Body of pancreas (tissue), 4 donors: ENCODE measurements around the gene OR10H5. TPM values are rescaled to one million over a fixed set of nuclear protein-coding genes. Genes with fewer than 3 reads are reported as not detected.
A peak's percentile ranks its signal among the peaks of the same experiment; 100 is the strongest.
"Not testable (repeated sequence)": the region's sequence is repeated elsewhere in the genome, so short reads cannot be mapped to it uniquely, and the experiment has no call there.

Experiments used
- ATAC-seq: fragments of 150-250 bp; one replicate; pipeline ENCODE4 v1.9.1; 2016
- DNase-seq, 4 donors: peaks; one replicate each; pipeline ENCODE4 v3.0.0-alpha.2; 2019
- H3K27ac ChIP-seq, 4 donors: fragments of 200-600 bp; sonication (generic); 1 replicate in 3 of 4; 2 replicates in 1 of 4; pipeline versions ENCODE4 v1.5.1 to v1.6.1; 2016 to 2019; ENCODE audit warnings: mild to moderate bottlenecking in 1 of 4, mixed read lengths in 1 of 4, moderate library complexity in 1 of 4
- H3K27me3 ChIP-seq, 2 donors: fragments of 200-600 bp; sonication (generic); one replicate each; pipeline ENCODE4 v1.6.0; 2016; ENCODE audit warnings: mild to moderate bottlenecking in 1 of 2
- H3K36me3 ChIP-seq, 2 donors: fragments of 200-600 bp; sonication (generic); replicated peaks in 1 of 2; 2 replicates each; pipeline ENCODE4 v1.5.1; 2016; ENCODE audit warnings: low read depth in 2 of 2; ENCODE audit not compliant: insufficient read depth in 1 of 2
- H3K4me1 ChIP-seq: fragments of 200-600 bp; sonication (generic); one replicate; pipeline ENCODE4 v1.6.0; 2016
- H3K4me3 ChIP-seq, 2 donors: fragments of 200-600 bp; sonication (generic); 1 replicate in 1 of 2; 2 replicates in 1 of 2; pipeline ENCODE4 v1.5.1; 2016 to 2019
- H3K9me3 ChIP-seq, 3 donors: fragments of 200-600 bp; sonication (generic); 1 replicate in 2 of 3; 2 replicates in 1 of 3; pipeline ENCODE4 v1.5.1; 2016
- CTCF ChIP-seq, 7 experiments: fragments of 450-650 bp in 4 of 7; fragments of 200-600 bp in 3 of 7; sonication (generic) in 3 of 7; IDR thresholded peaks; one replicate each; pipeline ENCODE4 v1.5.1; 2016 to 2019; ENCODE audit warnings: antibody characterized with exemption in 7 of 7
- POLR2A ChIP-seq, 3 donors: fragments of 450-650 bp; IDR thresholded peaks; one replicate each; pipeline ENCODE4 v1.6.1; 2016; ENCODE audit warnings: antibody characterized with exemption in 3 of 3, mild to moderate bottlenecking in 2 of 3
- WGBS, 2 donors: methylation state at CpG; one replicate each; pipeline ENCODE4 v1.1.5; 2017; 5-methylcytosine and 5-hydroxymethylcytosine counted together
- intact Hi-C: fragments of 100-400 bp; cut with DNase I; formaldehyde crosslinking; loops from one replicate; pipeline ENCODE4 v1.15.1; 2023
- total RNA-seq, 2 donors: library from RNA; depleted of rRNA; stranded (reverse); fragments of >200 nt; gene quantifications; one replicate each; pipeline ENCODE4 v1.1.0, GENCODE V29; 2016

OR10H5 gene
- total RNA-seq, 2 donors from 2014 or later = not detected

GRCh38 chr19:15843203-15843893, 55.9 kb downstream of the OR10H5 start:
- intact Hi-C loops = no loop called here
- Histone ChIP-seq H3K9me3 (no peaks in the 10 kb centered on the region), H3K4me3 (no peak overlapping the region), H3K36me3 (no peaks in the 10 kb centered on the region), H3K27ac (no peak overlapping the region), H3K4me1 (no peaks in the 10 kb centered on the region), H3K27me3 (no peaks in the 10 kb centered on the region)
- ATAC-seq (no peak), DNase-seq (no peak)
- TF ChIP-seq CTCF (IDR thresholded peaks at IDR 0.05) = no peak
- no peak for TF ChIP-seq POLR2A (IDR thresholded peaks at IDR 0.05)
- 34 to 46% methylated on average over 5 of the region's 5 CpGs for WGBS, 2 donors

- H3K27me3 ChIP-seq, ATAC-seq, intact Hi-C loops, H3K4me1 ChIP-seq, H3K27ac ChIP-seq, H3K36me3 ChIP-seq, H3K9me3 ChIP-seq, H3K4me3 ChIP-seq: not testable (repeated sequence)
- peak in 3 of 4 donors; percentile 20 to 33 (median 32) for DNase-seq
- 49 to 70% methylated on average over 8 of the region's 8 CpGs for WGBS, 2 donors
These were observed 56.4 kb downstream of the OR10H5 start for GRCh38 chr19:15843894-15844222.

GRCh38 chr19:15846923-15847322, 59.5 kb downstream of the OR10H5 start:
- Histone ChIP-seq H3K4me3 (no peak overlapping the region), H3K4me1 (no peaks in the 10 kb centered on the region), H3K27me3 (no peaks in the 10 kb centered on the region), H3K36me3 (no peaks in the 10 kb centered on the region), H3K9me3 (no peaks in the 10 kb centered on the region), H3K27ac (no peak overlapping the region)
- DNase-seq (no peak), ATAC-seq (no peak)
- intact Hi-C loops = no loop called here
- 52 to 80% methylated on average over 4 to 6 of the region's 6 CpGs for WGBS, 2 donors
- TF ChIP-seq CTCF (IDR thresholded peaks at IDR 0.05) (no peak), POLR2A (IDR thresholded peaks at IDR 0.05) (no peak)

GRCh38 chr19:15850385-15850784, 62.9 kb downstream of the OR10H5 start:
- H3K27ac ChIP-seq = no peak overlapping the region
- no peak for TF ChIP-seq POLR2A (IDR thresholded peaks at IDR 0.05)
- no peak for TF ChIP-seq CTCF (IDR thresholded peaks at IDR 0.05)
- ATAC-seq = no peak
- no peaks in the 10 kb centered on the region for H3K36me3 ChIP-seq
- DNase-seq = no peak
- intact Hi-C loops = no loop called here
- H3K4me1 ChIP-seq = no peaks in the 10 kb centered on the region
- WGBS, 2 donors = 66 to 92% methylated on average over 1 to 3 of the region's 3 CpGs
- no peaks in the 10 kb centered on the region for H3K9me3 ChIP-seq
- H3K27me3 ChIP-seq = no peaks in the 10 kb centered on the region
- no peak overlapping the region for H3K4me3 ChIP-seq

Other genes starting within 250 kb of the OR10H5 start
- gene CYP4F8, start 172.4 kb upstream of the OR10H5 start, total RNA-seq = under 1 TPM in 1 of 2 donors, not detected in 1; 0.26 TPM
- gene CYP4F3, start 146.8 kb upstream of the OR10H5 start, total RNA-seq = 1 to 10 TPM in 1 of 2 donors, under 1 TPM in 1; 0.33 to 2.6 TPM
- 10 to 100 TPM in 1 of 2 donors, not detected in 1; 15.8 TPM for gene CYP4F12, start 114.6 kb upstream of the OR10H5 start, total RNA-seq
- gene OR10H2, start 59.6 kb upstream of the OR10H5 start, total RNA-seq = not detected
- not detected for gene OR10H3, start 49.7 kb upstream of the OR10H5 start, total RNA-seq
- not detected for gene OR10H1, start 28.0 kb downstream of the OR10H5 start, total RNA-seq
- gene CYP4F2, start 110.4 kb downstream of the OR10H5 start, total RNA-seq = not detected
- gene CYP4F11, start 146.9 kb downstream of the OR10H5 start, total RNA-seq = 1 to 10 TPM in 1 of 2 donors, not detected in 1; 3.9 TPM
- gene OR10H4, start 161.3 kb downstream of the OR10H5 start, total RNA-seq = not detected